GM12874 (cell line): ENCODE data around the gene WRNIP1.

Source experiments
- TF ChIP-seq, protein P1 (sequence below): IDR thresholded peaks from 2 replicates; pipeline ENCODE4 v1.5.1; 2011; ENCODE audit warnings: low read depth, mild to moderate bottlenecking, control low read depth, low read length, moderate library complexity; ENCODE audit not compliant: insufficient read depth

WRNIP1 gene

DNA sequence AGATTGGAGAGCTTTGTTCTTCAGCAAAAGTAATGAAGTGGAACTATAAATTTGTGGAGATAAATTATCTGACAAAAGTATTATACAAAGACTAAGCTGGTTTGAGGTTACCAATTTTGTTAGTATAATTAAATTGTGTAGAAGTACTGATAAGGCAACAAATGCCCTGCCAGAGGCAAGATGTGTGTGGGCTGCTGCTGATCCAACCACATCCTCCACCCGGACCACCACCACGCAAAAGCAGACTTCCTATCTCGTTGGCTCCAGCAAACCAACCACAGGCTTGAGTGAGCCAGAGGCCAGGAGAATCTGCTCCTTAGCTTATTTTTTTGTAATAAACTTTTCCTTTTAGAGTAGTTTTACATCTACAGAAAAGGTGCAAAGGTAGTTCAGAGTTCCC is 13.3 kb upstream of the WRNIP1 start:
- TF ChIP-seq, protein P1, sequence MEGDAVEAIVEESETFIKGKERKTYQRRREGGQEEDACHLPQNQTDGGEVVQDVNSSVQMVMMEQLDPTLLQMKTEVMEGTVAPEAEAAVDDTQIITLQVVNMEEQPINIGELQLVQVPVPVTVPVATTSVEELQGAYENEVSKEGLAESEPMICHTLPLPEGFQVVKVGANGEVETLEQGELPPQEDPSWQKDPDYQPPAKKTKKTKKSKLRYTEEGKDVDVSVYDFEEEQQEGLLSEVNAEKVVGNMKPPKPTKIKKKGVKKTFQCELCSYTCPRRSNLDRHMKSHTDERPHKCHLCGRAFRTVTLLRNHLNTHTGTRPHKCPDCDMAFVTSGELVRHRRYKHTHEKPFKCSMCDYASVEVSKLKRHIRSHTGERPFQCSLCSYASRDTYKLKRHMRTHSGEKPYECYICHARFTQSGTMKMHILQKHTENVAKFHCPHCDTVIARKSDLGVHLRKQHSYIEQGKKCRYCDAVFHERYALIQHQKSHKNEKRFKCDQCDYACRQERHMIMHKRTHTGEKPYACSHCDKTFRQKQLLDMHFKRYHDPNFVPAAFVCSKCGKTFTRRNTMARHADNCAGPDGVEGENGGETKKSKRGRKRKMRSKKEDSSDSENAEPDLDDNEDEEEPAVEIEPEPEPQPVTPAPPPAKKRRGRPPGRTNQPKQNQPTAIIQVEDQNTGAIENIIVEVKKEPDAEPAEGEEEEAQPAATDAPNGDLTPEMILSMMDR: no peak

DNA sequence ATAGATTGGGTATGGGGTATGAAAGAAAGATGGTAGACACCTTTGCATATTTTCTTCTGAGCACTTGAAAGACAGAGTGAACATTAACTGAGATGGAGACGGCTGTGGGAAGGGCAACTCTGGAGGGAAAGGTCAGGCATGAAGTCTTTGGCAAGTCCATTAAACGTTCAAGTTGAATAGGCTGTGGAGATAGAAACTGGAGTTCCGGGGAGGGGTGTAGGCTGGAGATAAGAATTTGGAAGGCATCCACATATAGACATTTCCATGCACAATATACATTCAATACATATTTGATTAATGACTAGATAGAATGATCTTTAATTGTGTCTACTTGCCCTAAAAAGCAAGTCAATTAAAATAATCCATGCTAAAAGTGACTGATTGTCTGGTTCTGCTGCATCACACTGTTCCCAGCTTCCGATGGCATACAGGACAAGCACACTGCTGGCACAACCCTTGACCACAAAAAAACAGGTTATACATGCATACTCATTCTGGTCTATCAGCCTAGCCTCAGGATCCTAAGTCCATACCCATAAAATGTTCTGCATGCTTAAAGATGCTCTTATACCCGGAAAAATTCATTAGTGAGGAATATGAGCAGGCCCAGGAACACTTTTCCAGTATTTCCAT is 12.6 kb upstream of the WRNIP1 start:
- TF ChIP-seq, protein P1: no peak

DNA sequence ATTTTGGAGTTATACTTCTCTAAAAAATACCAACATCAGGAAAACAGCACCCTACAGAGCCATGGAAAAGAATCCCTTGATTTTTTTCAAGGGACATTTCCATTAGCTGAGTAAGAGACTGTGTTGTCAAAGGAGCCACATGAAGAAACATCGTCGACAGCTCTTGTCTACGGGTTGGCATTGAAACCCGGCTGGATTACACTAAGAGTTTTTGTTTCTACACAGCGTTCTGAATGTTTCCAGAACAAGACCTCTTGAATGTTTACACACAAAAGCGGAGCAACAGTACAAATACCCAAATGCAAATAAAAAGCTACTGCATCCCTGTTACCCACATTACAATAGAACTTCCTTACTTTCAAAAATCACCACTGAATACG is 12.1 kb upstream of the WRNIP1 start:
- TF ChIP-seq, protein P1: no peak

DNA sequence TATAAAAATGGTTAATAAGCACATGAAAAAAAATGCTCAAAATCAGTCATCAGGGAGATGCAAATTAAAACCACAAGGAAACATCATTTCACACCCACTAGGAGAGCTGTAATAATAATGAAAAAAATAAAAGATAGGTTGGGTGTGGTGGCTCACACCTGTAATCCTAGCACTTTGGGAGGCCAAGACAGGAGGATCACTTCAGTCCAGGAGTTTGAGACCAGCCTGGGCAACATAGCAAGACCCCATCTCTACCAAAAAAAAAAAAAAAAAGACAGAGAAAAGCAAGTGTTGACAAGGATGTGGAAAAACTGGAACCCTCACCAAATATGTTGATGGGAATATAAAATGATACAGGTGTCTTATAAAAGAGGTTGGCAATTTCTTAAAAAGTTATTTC is 11.4 kb upstream of the WRNIP1 start:
- TF ChIP-seq, protein P1: no peak

DNA sequence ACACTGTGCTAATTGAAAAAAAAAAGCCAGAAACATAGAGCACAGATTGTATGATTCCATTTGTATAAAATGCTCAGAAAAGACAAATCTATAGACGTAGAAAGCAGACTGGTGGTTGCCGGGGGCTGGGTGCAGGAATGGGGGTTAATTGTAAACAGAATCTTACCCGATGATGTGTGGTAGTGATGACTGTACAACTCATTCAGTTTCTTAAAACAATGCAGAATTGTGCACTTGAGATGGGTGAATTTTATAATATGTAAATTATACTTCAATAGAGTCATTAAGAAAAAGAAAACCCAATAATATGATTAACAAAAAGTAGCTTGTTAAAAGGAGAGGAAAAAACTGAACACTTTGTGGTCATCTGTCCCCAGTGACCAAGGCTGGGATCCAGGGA is 10.8 kb upstream of the WRNIP1 start:
- TF ChIP-seq, protein P1: no peak

DNA sequence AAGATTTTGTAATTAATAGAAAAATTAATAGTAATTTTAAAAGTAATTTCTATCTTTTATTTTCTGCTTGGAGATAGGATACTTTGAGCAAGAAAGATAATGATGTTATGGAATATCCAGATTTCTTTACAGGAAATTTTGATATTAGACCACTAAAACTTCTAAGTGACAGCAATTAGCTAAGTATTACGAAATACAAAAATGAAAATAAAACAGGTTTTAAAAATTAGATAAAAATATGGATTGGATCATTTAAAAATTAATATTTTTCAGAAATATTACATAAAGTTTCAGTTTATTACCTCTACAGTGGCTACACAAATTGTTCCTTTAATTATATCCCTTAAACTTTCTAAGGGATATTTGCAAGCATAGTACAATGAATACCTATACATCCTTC is 10.3 kb upstream of the WRNIP1 start:
- TF ChIP-seq, protein P1: no peak

DNA sequence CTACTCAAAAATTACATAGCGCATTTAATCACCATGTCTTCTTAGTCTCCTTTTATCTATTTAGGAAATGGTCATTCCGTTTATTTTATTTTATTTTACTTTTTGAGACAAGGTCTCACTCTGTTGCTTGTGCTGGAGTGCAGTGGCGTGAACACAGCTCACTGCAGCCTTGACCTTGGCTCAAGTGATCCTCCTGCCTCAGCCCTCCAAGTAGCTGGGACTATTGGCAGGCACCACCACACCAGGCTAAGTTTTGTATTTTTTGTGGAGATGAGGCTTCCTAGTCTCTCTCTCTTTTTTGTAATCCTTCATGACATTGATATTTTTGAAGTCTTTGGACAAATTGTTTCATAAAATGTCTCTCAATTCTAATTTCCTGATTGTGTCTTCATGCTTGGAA is 9.7 kb upstream of the WRNIP1 start:
- TF ChIP-seq, protein P1: no peak

DNA sequence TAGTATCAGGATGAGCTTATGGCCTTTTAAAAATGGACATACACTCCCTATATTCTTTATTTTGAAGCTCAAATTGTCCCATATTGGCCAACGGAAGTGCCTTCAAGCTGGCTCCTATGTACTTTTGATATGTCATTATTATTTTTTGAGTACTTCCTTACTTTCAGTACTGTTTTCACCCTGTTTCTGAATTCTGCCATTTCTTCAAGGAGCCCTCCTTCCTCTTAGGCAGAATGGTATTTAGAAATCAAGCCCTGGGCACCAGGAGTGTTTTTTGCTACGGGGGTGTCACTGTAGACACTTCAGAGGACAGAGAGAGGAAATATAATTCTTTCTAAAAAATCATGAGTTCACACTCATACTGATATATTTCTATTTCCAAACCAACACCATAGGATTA is 9.0 kb upstream of the WRNIP1 start:
- TF ChIP-seq, protein P1: no peak
